Fibroblast of villous mesenchyme (primary cell): ENCODE results near the gene TKT. TPM values are rescaled to one million over a fixed set of nuclear protein-coding genes. Genes with fewer than 3 reads are reported as not detected.

ENCODE experiments used
- DNase-seq: peaks from one replicate; pipeline ENCODE4 v3.0.0-alpha.2; 2010; ENCODE audit warnings: low read depth
- H3K4me3 ChIP-seq: 2 replicates; pipeline ENCODE4 v1.5.1; 2011; ENCODE audit warnings: low read depth, mild to moderate bottlenecking, low read length
- total RNA-seq: library from RNA; depleted of rRNA; stranded (reverse); fragments of >200 nt; gene quantifications from 2 replicates; pipeline ENCODE4 v1.2.3, GENCODE V29; 2012
- TF ChIP-seq, protein P1 (sequence below): IDR thresholded peaks from 2 replicates; pipeline ENCODE4 v1.5.1; 2012; ENCODE audit warnings: low read depth, mild to moderate bottlenecking, low read length; ENCODE audit not compliant: insufficient read depth

Gene TKT
- total RNA-seq, 1 donor = 591 TPM

DNA sequence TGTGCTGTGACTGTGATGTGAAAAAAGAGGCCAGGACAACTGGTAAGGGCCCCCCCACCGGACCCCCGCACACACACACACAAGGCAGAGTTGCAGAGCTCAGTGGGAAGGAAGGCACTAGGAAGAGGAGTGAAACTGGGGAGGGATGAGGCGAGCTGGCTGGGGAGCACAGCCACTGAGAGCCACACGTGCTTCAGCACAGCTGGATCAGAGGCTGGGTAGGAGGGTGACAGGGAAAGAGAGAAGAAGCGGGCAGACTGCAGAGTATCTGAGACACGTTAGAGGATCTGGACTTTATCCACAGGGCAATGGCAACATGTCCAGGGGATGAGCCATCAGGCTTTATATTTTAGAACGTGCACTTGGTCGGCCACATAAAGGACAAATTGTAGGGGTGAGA, 38.0 kb upstream of the TKT start:
- TF ChIP-seq, protein P1, sequence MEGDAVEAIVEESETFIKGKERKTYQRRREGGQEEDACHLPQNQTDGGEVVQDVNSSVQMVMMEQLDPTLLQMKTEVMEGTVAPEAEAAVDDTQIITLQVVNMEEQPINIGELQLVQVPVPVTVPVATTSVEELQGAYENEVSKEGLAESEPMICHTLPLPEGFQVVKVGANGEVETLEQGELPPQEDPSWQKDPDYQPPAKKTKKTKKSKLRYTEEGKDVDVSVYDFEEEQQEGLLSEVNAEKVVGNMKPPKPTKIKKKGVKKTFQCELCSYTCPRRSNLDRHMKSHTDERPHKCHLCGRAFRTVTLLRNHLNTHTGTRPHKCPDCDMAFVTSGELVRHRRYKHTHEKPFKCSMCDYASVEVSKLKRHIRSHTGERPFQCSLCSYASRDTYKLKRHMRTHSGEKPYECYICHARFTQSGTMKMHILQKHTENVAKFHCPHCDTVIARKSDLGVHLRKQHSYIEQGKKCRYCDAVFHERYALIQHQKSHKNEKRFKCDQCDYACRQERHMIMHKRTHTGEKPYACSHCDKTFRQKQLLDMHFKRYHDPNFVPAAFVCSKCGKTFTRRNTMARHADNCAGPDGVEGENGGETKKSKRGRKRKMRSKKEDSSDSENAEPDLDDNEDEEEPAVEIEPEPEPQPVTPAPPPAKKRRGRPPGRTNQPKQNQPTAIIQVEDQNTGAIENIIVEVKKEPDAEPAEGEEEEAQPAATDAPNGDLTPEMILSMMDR = no peak
- no peak overlapping the region for H3K4me3 ChIP-seq
- DNase-seq = no peak

DNA sequence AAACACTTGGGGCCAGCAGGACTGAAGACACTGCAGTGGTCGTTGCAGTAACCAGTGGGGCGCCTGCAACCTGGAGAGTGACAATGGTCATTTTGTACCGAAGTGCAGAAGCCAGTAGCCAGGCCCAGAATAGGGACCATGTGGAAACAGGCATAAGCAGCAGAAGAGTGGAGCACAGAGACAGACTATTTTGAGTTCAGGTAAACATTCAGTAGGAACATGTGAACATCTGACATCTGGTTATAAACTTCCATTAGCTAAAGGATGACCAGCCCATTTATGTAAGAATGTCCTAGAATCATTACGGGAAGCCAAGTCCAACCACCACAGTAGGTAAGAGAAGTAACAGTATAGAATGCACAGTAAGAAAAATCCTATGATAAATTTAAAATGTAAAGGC, 32.4 kb upstream of the TKT start:
- no peak overlapping the region for H3K4me3 ChIP-seq
- DNase-seq = no peak
- TF ChIP-seq, protein P1 = no peak

DNA sequence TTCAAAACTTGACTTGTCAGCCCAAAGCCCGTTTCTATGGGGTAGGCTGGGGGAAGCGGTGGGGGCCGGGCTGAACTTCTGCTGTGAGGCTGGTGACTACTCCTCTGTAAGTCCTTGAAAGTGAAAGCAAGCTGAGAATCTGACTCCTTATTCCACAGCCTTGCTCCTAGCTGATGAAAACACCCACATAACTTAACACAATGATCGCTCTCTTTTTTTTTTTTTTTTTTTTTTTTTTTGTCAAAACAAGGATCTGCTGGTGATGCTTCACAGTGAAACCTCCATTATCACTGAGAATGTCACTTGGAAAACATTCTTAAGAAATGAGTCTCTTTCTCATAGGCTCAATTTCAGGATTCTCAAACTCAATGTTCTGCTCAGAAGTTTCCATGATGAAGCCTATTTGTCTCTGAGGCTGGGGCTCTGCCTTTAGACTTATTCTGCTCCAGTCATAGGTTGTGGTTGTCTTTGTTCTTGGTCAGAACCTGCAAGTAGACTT, 31.4 kb upstream of the TKT start:
- TF ChIP-seq, protein P1 = no peak
- peak; percentile 60 for DNase-seq
- H3K4me3 ChIP-seq = no peak overlapping the region

DNA sequence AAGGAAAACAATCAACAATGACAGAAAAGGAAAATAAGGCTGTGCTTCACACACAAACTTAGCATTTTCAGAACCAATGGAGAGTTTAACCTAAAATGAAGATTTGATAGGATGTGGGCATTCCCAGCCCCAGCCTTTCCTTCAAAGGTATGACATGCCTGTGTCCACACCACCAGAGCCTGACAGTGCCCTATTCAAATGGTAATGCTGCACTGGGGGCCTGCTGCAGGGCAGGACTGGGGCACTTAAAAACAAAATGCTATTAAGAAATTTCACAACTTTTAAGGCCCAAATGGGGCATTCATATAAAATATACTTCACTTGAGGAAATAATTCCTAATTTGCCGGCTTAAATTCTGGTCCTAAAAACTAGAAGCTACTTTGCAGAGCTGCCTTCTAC, 30.9 kb upstream of the TKT start:
- TF ChIP-seq, protein P1 = no peak
- no peak for DNase-seq
- H3K4me3 ChIP-seq = no peak overlapping the region

DNA sequence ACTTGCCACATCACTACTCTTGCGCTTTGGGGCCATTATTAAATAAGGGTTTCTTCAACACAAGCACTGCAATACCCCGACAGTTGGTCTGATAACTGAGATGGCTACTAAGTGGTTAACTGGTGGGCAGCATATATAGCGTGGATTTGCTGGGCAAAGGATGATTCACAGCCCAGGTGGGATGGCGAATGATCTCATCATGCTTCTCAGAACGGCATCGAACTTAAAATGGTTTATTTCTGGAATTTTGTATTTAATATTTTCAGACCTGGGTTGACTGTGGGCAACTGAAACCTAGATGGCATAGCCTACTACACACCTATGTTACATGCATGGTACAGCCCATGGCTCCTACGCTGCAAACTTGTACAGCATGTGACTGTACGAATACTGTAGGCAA, 26.8 kb upstream of the TKT start:
- DNase-seq = no peak
- no peak overlapping the region for H3K4me3 ChIP-seq
- TF ChIP-seq, protein P1 = no peak

DNA sequence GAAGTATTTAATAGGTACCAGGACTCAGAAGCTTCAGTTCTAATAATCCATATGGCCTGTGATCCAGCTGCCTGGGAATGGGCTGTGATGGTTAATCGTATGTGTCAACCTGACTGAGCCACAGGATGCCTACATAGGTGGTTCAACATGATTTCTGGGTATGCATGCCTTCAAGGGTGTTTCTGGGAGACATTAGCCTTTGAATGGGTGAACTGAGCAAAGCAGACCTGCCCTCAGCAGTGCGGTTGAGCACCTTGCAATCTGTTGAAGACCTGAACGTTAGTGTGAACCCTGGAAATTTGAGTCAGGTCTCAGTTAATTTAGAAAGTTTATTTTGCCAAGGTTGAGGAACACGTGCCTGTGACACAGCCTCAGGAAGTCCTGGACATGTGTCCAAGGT, 22.8 kb upstream of the TKT start:
- no peak for DNase-seq
- TF ChIP-seq, protein P1 = no peak
- no peak overlapping the region for H3K4me3 ChIP-seq

DNA sequence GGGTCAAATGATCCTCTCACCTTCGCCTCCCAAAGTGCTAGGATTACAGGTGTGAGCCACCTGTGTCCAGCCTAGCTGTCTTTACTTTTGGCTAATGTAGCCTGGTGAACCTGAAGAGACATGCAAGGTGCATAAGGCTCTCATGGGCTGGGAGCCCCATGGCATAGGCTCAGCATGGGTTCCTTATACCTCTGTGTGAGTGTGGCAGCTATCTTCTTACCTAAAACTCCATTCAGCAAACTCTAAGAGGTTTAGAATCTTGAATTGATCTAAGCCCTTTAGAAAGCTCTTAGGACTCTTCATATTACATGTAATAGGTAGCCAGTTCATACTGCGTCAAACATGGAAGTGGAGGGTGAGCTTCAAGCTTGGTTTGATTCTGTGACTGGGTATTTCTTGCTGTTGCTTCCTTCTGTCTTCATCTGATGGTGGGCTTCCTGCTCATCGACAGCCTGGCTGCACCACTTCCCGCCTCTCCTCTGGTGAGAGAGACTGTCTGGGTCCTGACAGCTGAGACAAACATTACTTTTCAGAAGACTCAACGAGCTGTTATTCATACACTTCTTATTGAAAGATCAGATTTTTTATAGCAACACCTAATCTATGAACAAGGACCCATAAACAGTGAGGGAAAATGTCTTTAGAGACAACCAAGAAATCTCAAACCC, 19.2 kb upstream of the TKT start:
- TF ChIP-seq, protein P1 = no peak
- no peak for DNase-seq
- no peak overlapping the region for H3K4me3 ChIP-seq
